OCI-LY1 (cell line): ENCODE results near the gene INPP5J.

Source experiments
- H2AFZ ChIP-seq: fragments of 200-600 bp; sonication (generic), shearing (Covaris generic); 2 replicates; pipeline ENCODE4 v1.6.0; 2014; ENCODE audit warnings: antibody characterized with exemption, mild to moderate bottlenecking, low read length
- H3F3A ChIP-seq: fragments of 200-600 bp; sonication (generic), shearing (Covaris generic); 2 replicates; pipeline ENCODE4 v1.6.0; 2014; ENCODE audit warnings: mild to moderate bottlenecking, antibody characterized with exemption, low read length, moderate library complexity; ENCODE audit not compliant: insufficient read depth
- H3K27ac ChIP-seq: fragments of 200-600 bp; sonication (generic); 2 replicates; pipeline ENCODE4 v1.5.1; 2014; ENCODE audit warnings: low read length, mixed run types, mild to moderate bottlenecking, low read depth; ENCODE audit not compliant: poor library complexity, severe bottlenecking
- H3K27me3 ChIP-seq: fragments of 200-600 bp; sonication (generic); 2 replicates; pipeline ENCODE4 v1.6.0; 2014; ENCODE audit warnings: antibody characterized with exemption, mild to moderate bottlenecking, low read length, moderate library complexity; ENCODE audit not compliant: insufficient read depth
- H3K36me3 ChIP-seq: fragments of 200-600 bp; sonication (generic); 2 replicates; pipeline ENCODE4 v1.6.1; 2014; ENCODE audit warnings: mild to moderate bottlenecking, antibody characterized with exemption, low read length, moderate library complexity, mixed read lengths; ENCODE audit not compliant: insufficient read depth
- H3K4me1 ChIP-seq: fragments of 200-600 bp; sonication (generic); 2 replicates; pipeline ENCODE4 v1.5.1; 2014; ENCODE audit warnings: mild to moderate bottlenecking, low read length, moderate library complexity; ENCODE audit not compliant: insufficient read depth, severe bottlenecking
- H3K4me2 ChIP-seq: fragments of 200-600 bp; sonication (generic), shearing (Covaris generic); 2 replicates; pipeline ENCODE4 v1.6.1; 2014; ENCODE audit warnings: low read length
- H3K4me3 ChIP-seq: fragments of 200-600 bp; sonication (generic); 2 replicates; pipeline ENCODE4 v1.5.1; 2014; ENCODE audit warnings: low read length, low read depth, mild to moderate bottlenecking, mixed read lengths; ENCODE audit not compliant: poor library complexity, severe bottlenecking
- H3K79me2 ChIP-seq: fragments of 200-600 bp; shearing (Covaris generic); 2 replicates; pipeline ENCODE4 v1.6.1; 2016; ENCODE audit warnings: mixed run types, low read length, mixed read lengths; ENCODE audit not compliant: insufficient read depth
- H3K9ac ChIP-seq: fragments of 200-600 bp; sonication (generic), shearing (Covaris generic); 2 replicates; pipeline ENCODE4 v1.6.1; 2014; ENCODE audit warnings: mild to moderate bottlenecking, low read length, mixed read lengths
- H3K9me2 ChIP-seq: fragments of 200-600 bp; sonication (generic), shearing (Covaris generic); 2 replicates; pipeline ENCODE4 v1.6.1; 2014; ENCODE audit warnings: low read depth, mild to moderate bottlenecking, low read length, mixed read lengths
- H3K9me3 ChIP-seq: fragments of 200-600 bp; shearing (Covaris generic); 2 replicates; pipeline ENCODE4 v1.6.1; 2014; ENCODE audit warnings: low read length, mixed read lengths
- H4K20me1 ChIP-seq: fragments of 200-600 bp; sonication (generic), shearing (Covaris generic); 2 replicates; pipeline ENCODE4 v1.6.0; 2016; ENCODE audit warnings: mild to moderate bottlenecking, low read length; ENCODE audit not compliant: insufficient read depth
- EZH2 ChIP-seq: fragments of 200-600 bp; sonication (generic), shearing (Covaris generic); IDR thresholded peaks from 2 replicates; pipeline ENCODE4 v1.8.0; 2017; ENCODE audit warnings: borderline replicate concordance, mixed run types, mild to moderate bottlenecking, antibody characterized with exemption, low read length, moderate library complexity, mixed read lengths
- TF ChIP-seq, protein P1 (sequence below): fragments of 200-600 bp; sonication (generic), shearing (Covaris generic); IDR thresholded peaks from 2 replicates; pipeline ENCODE4 v1.5.1; 2017; ENCODE audit warnings: mild to moderate bottlenecking, antibody characterized with exemption, low read length, moderate library complexity, mixed read lengths

Gene INPP5J

DNA sequence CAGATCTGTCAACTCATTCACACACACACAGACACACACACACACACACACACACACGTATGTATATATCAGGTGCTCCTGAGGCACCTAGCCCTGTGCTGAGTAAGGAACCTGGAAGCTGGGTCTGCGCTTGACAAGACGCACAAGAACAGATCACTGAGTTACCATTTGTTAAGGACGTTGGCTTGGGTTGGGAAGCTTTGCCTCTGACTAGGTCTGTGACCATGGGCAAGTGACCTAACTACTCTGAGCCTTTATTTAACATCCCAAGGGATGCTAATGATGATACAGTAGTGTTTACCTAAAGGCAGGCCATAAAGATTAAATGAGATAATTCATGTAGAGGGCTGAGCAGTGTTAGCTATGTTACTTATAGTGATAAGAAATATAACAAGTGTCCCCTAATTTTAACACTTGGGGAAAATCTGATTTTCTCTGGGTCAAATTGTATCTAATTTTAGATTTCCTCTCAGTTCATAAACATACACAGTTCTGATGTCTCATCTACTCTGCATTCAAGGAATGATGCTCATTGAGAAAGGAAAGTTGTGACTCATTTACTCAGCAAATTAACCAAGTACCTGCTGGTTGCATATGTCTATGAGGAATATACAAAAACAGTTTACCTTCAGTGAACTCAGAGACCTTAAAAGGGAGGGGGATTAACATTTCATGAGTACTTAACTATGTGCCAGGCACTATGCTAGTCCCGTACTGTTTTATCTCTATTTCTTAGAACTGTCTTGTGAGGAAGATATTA lies 50.8 kb downstream of the INPP5J start:
- Histone ChIP-seq H3K4me2 (no peak overlapping the region), H3K9me2 (no peaks in the 10 kb centered on the region), H3K9ac (no peak overlapping the region), H3K4me3 (no peak overlapping the region), H3F3A (no peaks in the 10 kb centered on the region), H3K79me2 (peaks cover 19% of the 10 kb centered on the region), H2AFZ (no peak overlapping the region), H3K27ac (no peak overlapping the region), H3K9me3 (no peaks in the 10 kb centered on the region), H3K36me3 (peaks cover 13% of the 10 kb centered on the region; the same call in 1 of the 2 replicates), H3K4me1 (peaks cover 13% of the 10 kb centered on the region), H4K20me1 (no peaks in the 10 kb centered on the region), H3K27me3 (no peaks in the 10 kb centered on the region)
- TF ChIP-seq EZH2, result no peak
- TF ChIP-seq, protein P1, sequence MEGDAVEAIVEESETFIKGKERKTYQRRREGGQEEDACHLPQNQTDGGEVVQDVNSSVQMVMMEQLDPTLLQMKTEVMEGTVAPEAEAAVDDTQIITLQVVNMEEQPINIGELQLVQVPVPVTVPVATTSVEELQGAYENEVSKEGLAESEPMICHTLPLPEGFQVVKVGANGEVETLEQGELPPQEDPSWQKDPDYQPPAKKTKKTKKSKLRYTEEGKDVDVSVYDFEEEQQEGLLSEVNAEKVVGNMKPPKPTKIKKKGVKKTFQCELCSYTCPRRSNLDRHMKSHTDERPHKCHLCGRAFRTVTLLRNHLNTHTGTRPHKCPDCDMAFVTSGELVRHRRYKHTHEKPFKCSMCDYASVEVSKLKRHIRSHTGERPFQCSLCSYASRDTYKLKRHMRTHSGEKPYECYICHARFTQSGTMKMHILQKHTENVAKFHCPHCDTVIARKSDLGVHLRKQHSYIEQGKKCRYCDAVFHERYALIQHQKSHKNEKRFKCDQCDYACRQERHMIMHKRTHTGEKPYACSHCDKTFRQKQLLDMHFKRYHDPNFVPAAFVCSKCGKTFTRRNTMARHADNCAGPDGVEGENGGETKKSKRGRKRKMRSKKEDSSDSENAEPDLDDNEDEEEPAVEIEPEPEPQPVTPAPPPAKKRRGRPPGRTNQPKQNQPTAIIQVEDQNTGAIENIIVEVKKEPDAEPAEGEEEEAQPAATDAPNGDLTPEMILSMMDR, result no peak

DNA sequence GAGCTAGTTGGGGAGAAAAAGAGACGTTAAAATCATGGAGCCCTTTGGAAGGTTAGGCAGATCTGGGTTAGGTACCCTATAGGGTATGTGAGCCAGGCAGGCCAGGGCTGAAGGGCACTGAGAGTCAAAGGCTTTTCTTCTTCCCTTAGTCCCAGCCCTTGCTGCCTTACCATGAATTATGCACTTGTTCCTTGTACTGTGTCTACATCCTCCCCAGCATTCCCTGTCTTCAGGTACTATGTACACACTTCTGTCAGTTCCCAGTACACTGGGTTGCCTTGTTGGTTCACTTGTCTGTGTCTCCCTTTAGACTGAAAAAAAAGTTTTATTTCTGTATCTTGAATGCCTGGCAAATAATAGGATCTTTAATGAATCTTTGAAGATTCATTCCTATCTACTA lies 54.2 kb downstream of the INPP5J start:
- Histone ChIP-seq H3K36me3 (peaks cover 20% of the 10 kb centered on the region), H3K27me3 (no peaks in the 10 kb centered on the region), H3K79me2 (peaks cover 9% of the 10 kb centered on the region), H3K27ac (no peak overlapping the region), H3K4me1 (no peaks in the 10 kb centered on the region), H4K20me1 (no peaks in the 10 kb centered on the region), H2AFZ (no peak overlapping the region), H3K9ac (no peak overlapping the region), H3K4me3 (no peak overlapping the region), H3K9me3 (no peaks in the 10 kb centered on the region), H3F3A (no peaks in the 10 kb centered on the region), H3K4me2 (no peak overlapping the region), H3K9me2 (no peaks in the 10 kb centered on the region)
- TF ChIP-seq, protein P1, result no peak
- TF ChIP-seq EZH2, result no peak

DNA sequence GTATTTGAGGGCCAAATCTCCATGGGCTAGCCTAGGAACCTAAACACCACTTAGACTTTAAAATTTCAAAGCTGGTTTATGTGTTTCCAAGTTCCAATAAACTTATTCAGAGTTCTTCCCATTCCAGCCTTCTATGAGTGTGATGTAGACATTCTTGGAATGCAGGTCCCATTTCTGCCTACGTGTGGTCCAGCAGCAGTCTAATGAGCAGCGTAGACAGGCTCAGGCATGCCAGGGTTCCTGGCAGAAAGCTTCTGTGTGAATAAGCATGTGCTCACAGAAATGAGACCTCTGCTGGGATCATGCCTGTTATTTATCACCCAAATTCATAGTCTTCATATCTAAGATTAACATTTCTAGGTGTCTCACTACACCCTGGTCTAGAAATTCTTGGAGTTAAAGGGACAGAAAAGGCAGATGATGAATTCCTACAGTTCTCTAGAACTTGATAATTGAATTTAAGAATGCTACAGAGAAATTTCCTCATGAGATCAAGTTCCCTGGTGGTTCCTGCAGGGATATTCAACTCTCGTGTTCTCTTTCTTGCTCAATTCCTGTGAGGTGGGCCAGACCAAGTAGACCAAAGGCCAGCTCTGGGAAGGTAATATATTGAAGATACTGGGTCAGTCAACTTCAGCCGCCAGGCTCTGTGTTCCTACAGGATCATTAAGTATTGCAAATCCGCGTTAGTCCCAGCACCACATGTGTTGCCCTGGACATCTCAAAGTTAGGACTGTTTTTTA lies 54.8 kb downstream of the INPP5J start:
- Histone ChIP-seq H3K27me3 (no peaks in the 10 kb centered on the region), H3K27ac (no peak overlapping the region), H4K20me1 (no peaks in the 10 kb centered on the region), H3K4me2 (no peak overlapping the region), H3F3A (no peaks in the 10 kb centered on the region), H3K9ac (no peak overlapping the region), H3K9me3 (no peaks in the 10 kb centered on the region), H3K4me3 (no peak overlapping the region), H3K9me2 (no peaks in the 10 kb centered on the region), H3K79me2 (peaks cover 9% of the 10 kb centered on the region; the same call in 1 of the 2 replicates), H3K4me1 (no peaks in the 10 kb centered on the region), H3K36me3 (peaks cover 20% of the 10 kb centered on the region), H2AFZ (no peak overlapping the region)
- TF ChIP-seq, protein P1, result no peak
- no peak for TF ChIP-seq EZH2
